Measurements from ENCODE around the gene FHIT. TPM values are rescaled to one million over a fixed set of nuclear protein-coding genes. Genes with fewer than 3 reads are reported as not detected.
"Not testable (repeated sequence)": the region's sequence is repeated elsewhere in the genome, so short reads cannot be mapped to it uniquely, and the experiment has no call there.

The FHIT gene
- total RNA-seq, 1 experiment from 2014 or later: 0.39 TPM

- DNase-seq (ENCODE audit: low read depth): no peak
Observed at GRCh38 chr3:60989626-60990441, 261.4 kb downstream of the FHIT start.

GRCh38 chr3:60987191-60987590, 264.1 kb downstream of the FHIT start:
- DNase-seq (ENCODE audit: low read depth): not testable (repeated sequence)

DNA sequence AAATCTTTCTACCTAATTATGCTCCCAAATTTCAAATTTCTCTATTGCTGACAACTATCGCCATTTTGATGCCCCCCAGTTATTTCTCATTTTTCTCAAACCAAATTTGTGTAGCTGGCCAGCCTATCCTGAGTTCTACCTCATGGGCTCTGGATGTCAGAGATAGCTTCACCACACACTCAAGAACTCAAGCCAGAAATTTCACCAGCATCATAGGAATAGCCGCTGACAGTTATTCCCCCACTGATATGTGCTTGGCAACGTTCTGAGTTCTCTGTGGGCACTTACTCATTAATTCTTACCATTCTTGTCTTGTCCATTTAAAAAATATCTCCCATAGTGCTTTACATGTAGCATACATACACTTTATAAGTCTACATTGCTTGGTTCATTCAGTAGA, 264.7 kb downstream of the FHIT start:
- DNase-seq (ENCODE audit: low read depth): no peak

DNA sequence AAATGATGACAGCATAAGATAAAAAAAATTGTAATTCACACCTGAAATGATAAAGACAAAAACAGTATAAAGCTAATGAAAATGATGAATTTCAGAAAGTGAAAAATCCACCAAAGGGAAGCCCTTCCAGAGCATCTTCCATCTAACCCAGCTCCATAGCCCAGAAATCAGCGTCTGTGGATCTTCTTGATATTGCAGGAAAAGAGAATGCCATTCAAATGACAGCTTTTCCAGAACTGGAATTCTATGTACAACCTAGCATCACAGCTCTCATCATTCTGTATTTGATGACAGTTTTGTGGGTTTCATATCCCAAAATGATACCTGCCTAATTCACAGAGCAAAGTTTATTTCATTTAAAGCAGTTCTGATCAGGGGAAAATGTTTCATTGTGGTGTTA, 267.3 kb downstream of the FHIT start:
- no peak for DNase-seq (ENCODE audit: low read depth)

- DNase-seq (ENCODE audit: low read depth): no peak
Observed at GRCh38 chr3:60980342-60980692, 270.9 kb downstream of the FHIT start.

DNA sequence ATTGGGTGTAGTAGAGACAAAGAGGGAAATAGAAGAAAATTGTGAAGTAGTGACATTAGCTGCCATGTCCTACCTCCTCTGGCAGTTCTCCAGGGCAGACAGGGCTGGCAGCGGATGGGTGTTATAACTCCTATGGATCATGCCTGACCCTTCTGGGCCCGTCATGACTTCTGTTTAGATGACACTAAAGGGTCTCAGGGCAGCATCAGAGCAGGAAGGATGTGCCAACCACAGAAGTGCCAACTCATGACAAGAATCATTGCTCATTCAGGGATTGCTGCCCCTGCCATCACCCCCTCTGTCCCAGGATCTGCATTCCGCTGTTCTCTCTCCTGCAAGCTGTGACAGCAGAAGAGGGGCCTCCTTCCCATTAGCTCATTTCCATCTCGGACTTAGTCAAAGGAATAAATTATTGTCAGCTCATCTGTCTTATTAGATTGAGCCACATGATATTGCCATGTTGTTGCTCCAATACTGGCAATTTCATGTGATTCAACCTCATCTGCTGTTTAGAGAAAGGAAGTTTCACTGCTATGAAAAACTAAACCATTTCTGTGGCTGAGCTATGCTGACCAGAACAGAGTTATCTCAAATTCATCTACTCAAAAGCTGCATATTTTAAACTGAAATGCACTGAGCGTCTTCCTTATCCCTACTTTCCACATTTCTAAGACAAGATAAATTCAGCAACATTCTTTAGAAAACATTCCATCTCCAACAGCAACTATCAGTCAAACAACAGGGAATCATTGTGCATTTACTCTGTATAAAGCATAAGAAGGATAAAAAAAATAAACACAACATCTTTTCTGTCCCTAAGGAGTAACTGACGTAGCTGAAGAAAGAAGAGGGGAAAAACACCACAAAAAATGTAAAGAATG, 271.6 kb downstream of the FHIT start:
- DNase-seq (ENCODE audit: low read depth): no peak

DNA sequence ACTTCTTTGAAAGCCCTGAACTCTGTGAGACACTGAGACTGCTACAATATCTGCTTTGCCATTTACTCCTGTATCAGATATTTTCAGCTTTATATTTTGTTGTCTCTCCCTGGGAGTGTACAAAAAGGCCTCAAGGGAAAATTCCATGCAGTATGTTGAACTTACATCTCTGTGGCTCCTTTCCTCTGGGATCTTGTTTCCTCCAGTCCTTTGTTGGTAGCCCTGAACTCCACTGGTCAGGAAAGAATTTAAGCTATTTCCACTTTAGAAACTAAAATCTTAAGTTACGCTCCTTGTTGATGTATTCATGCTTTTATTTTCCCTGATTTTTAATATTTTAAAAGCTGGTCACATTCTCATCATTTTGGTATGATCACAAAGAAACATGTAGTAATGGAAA, 277.9 kb downstream of the FHIT start:
- DNase-seq (ENCODE audit: low read depth): no peak

GRCh38 chr3:60972599-60972998, 278.7 kb downstream of the FHIT start:
- no peak for DNase-seq (ENCODE audit: low read depth)

DNA sequence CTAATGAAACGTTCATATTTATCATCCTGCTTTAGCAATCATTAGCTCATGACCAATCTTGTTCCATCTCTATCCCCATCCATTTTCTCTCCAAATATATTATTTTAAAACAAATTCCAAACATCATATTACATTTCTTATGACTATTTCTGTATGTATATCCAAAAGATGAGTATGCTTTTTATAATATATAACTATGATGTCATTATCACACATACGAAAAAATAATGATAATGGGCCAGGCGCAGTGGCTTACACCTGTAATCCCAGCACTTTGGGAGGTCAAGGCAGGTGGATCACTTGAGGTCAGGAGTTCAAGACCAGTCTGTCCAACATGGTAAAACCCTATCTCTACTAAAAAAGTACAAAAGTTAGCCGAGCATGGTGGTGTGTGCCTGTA, 280.4 kb downstream of the FHIT start:
- DNase-seq (ENCODE audit: low read depth): no peak

DNA sequence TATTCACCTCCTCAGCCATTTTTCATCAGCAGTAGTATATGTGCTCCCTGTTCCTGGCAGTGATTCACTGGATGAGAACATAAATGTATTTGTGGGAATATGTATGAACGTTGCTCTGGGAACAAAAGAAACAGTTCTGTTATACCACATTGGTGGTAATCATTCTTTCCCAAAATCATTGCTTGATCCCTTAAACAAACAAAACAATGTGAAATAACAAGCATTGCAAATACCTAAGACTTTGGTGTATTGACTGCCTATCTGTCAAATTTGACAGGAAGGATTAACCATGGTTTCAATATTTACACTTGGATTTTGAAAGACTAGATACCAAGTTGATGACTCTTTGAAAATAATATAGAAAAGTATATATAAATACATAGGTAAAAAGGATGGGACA, 284.1 kb downstream of the FHIT start:
- no peak for DNase-seq (ENCODE audit: low read depth)

GRCh38 chr3:60957541-60957940, 293.7 kb downstream of the FHIT start:
- no peak for DNase-seq (ENCODE audit: low read depth)

- no peak for DNase-seq (ENCODE audit: low read depth)
Observed at GRCh38 chr3:60956729-60957128, 294.5 kb downstream of the FHIT start.

GRCh38 chr3:60955034-60955433, 296.2 kb downstream of the FHIT start:
- no peak for DNase-seq (ENCODE audit: low read depth)

- peak; percentile 57 for DNase-seq (ENCODE audit: low read depth)
Observed at GRCh38 chr3:60954048-60954447, 297.2 kb downstream of the FHIT start.

DNA sequence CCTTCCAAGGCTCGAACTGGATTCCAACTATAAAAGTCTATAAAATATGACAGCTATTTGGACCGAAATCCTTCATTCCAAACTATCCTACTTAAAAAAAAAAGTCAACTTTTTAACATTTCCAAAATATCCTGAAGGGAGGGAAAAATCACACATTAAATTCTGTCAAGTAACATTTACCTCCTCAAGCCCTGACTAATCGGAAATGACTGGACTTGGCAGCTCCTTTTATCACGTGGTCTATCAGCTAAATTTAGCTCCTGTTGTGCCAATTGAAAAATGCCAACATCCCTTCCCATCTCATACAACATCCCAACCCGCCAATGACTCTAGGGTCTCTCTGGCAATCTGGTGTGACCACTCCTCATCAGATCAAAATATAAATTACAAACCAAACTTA, 297.9 kb downstream of the FHIT start:
- peak; percentile 64 for DNase-seq (ENCODE audit: low read depth)

DNA sequence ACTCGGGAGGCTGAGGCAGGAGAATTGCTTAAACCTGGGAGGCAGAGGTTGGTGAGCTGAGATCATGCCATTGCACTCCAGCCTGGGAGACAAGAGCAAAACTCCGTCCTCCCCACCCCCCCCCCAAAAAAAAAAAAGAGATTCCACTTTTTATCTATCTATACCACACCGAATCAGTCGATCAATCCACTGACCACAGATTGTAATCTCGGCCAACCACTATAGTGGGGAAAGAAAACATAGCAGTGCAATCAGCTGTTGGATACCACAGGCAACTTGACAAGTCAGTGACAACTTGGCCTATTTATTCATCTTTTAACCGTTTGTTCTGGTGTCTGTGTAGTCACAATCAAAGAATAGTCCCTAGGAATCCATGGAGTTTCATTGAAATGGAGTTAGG, 299.2 kb downstream of the FHIT start:
- DNase-seq (ENCODE audit: low read depth): no peak

DNA sequence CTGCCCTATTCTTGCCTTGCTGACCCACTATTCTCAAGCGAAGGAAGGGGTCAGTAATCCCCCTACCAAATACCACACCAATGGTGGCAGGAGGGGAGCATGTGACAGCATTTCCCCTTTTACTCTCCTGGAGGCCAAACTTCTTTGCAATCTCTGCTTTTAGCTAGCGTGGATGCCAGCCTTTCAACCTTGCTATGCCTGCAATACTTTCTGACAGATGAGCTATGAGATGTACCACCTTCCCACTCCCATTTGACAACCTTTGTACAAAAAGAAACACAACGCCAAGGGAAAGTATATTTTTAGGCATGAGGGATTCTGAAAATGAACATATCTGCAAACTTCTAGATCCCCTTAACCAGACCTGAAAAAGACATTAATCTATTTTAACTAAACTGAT, 302.1 kb downstream of the FHIT start:
- DNase-seq (ENCODE audit: low read depth): no peak

- peak; percentile 12 for DNase-seq (ENCODE audit: low read depth)
Observed at GRCh38 chr3:60948488-60948887, 302.8 kb downstream of the FHIT start.

DNA sequence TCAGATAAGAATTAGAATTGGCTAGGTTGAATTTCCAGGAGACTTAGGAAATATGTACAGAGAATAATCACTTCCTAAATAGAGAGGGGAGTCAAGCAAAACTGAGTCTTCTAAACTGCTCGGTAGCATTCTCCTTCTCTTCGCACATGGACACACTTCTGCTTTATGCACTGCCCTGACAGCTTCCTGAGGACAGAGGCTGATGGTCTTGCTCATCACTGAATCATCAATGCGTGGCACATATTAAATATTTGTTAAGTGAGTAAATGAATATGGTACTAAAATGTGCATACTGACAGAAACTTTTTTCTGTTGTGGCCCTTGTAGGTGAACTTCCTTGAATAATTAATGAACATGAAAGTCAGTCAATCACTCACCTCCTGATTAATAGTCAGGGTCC, 315.5 kb downstream of the FHIT start:
- DNase-seq (ENCODE audit: low read depth): peak; percentile 70

DNA sequence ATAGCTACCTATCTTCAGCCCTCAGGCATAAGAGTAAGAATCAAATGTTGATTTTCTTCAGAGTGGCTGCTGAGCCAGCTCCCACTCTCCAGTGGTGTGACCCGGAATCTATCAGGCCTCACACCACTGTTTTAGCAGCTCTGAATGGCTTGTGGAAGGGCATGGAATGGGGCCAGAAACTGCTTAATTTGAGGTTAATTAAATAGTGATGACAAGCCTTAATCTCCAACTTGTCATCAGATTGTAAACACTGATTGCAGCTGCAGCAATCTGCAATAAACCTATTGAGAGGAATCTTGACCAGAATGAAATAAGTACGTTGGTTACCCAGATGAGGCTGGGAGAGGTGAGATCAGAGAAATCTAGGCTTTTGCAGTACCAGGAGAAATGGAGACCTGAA, 317.4 kb downstream of the FHIT start:
- DNase-seq (ENCODE audit: low read depth): no peak

DNA sequence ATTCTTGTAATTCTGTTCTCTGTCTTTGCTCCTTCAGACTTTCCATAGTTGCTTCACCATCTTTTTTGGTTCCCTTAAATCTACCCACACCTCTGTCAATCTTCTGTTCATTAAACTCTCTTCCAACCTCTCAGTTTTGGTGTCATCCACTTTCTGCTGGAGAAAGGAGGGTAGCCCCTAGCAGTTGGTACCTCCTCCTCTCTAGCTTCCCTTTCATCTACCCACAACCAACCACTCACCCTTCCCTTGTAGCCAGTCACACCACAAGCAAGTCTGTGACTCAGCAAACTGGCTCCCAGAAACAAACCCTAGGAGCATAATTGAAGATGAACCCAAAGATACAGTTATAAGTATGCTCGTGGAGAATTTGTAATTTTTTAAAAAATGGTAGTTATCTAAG, 318.6 kb downstream of the FHIT start:
- peak; percentile 42 for DNase-seq (ENCODE audit: low read depth)

- DNase-seq (ENCODE audit: low read depth): no peak
Observed at GRCh38 chr3:60932170-60932569, 319.1 kb downstream of the FHIT start.

GRCh38 chr3:60931452-60931851, 319.8 kb downstream of the FHIT start:
- no peak for DNase-seq (ENCODE audit: low read depth)

Measured in M059J (cell line).